GDM1 (cell line): ENCODE data around the gene RASSF8.
A peak's percentile ranks its signal among the peaks of the same experiment; 100 is the strongest.

Source experiments
- DNase-seq: peaks from one replicate; lab custom pipeline; 2025; lab: John Stamatoyannopoulos, UW

RASSF8 gene

DNA sequence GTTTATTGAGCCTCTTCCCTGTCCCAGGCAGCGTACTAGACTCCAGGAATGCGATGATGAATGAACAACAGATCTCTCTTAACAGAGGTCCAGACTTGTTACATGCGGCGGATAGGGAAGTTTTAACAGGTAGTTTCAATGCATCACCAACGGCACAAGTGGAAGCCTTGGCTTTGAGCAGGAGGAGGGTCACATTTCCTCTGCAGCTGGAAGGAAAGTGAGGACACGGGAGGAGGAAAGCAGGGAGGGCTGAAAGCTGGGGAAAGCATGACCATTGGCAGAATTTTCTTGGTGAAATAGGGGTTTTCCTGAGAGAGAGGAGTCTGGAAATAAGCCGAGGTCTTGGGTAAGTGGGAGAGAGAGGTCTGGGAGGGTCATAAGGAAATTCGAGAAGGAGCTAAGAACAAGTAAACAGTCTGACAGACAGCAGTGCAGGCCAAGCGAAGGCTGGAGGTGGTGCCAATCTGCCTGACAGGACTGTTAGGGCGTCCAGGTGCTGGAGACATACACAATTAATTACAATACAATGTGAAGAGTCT, 150.9 kb downstream of the RASSF8 start:
- DNase-seq = no peak

DNA sequence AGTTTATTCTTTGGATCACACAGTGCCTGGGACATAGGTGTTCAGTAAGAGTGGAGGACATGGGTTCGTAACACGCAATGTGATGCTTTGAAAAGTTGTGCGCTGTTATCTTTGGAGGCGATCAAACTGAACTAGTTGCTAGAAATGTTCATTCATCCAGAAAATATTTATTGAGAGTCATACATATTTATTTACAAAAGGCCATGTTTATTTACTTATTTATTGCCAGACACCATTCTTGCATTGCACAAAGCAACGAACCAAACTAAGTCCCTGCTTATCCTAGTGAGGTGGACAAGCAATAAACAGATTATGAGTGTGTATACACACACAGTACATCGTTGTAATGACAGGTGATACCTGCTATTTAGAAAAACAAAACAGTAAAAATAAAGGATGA, 153.8 kb downstream of the RASSF8 start:
- no peak for DNase-seq

DNA sequence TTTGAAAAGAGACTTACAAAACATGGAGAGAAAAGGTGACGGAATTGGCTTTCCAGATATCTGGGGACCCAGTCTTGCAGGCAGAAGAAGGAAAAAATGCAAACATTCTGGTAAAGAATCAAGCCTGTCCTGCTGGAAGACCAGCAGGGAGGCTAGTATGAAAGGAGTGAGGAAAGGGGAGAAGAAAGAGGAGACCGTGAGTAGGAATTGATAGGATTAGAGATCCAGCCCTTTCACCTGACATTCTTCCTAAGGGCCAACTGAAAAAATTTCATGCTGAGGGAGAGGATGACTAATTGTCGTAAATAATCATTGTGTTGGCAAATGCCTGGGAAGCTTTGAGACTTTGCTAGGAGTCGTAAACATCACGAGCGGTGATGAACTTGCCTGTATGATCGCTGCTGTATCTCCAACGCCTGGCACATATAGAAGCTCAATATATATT, 154.2 kb downstream of the RASSF8 start:
- no peak for DNase-seq

DNA sequence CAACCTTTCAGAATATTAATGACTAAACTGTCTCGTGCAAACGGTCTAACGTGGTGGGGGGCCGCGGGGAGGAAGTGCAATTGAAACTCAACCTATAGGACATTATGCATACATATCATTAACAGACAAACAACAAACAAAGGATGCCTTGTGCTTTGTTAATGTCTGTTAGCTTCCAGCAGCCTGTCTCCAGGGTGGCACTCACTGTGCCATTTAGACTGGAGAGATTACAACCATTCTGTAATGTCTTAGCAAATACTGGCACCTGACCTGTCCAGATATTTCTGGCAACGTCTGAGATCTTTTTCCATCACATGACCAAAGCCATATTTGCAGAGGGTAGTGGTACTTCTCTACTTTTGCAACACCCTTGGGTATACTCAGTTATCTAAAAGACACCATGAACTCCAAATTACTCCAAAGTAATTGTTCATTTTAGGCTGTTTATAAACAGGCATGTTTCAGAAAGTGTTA, 154.7 kb downstream of the RASSF8 start:
- DNase-seq = no peak

DNA sequence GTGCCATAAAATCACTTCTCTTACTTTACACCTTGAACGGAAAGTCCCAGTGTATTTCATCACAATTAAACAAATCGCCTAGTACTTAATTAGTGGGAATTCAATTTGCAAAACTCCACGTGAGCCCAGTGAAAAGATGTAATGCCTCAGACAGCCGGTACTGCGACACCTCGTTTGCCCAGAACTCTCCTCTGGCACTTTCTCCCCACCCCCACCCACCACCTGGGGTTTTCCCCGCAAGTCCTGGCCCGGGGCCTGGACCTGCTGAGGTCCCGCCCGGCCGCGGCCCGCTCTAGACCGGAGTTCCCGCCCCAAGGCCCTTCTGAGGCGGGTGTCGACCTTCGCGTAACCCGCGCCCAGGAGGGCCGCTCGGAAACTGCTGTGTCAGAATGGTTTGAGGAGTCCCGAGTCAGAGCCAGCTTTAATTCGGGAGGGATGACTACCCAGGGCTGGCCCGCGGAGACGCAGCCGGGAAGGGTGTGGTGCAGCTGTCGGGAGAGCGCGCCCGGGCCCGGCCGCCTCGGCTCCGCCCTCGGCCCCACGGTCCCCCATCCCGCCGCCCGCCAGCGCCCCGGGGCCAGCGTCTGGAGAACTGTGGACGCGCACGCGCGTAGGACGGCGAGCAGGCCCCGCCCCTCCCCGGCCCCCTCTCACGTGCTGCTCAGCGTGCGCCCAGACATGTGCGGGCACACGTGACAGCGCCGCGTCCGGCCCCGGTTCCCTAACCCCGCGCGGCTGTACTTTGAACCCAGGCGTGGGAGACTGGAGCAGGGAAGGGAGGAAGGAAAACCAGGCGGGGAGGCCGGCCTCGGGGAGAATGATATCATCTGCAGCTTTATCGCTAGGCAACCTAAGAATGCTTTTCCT, 155.6 kb downstream of the RASSF8 start:
- DNase-seq = peak; percentile 75

GRCh38 chr12:26114720-26115401, 156.4 kb downstream of the RASSF8 start:
- DNase-seq = no peak

- no peak for DNase-seq
These were observed 158.6 kb downstream of the RASSF8 start for GRCh38 chr12:26116829-26117715.

- no peak for DNase-seq
These were observed 159.8 kb downstream of the RASSF8 start for GRCh38 chr12:26118308-26118707.

- DNase-seq = peak; percentile 10
These were observed 161.0 kb downstream of the RASSF8 start for GRCh38 chr12:26119391-26119989.

- DNase-seq = no peak
These were observed 162.2 kb downstream of the RASSF8 start for GRCh38 chr12:26120561-26121274.

DNA sequence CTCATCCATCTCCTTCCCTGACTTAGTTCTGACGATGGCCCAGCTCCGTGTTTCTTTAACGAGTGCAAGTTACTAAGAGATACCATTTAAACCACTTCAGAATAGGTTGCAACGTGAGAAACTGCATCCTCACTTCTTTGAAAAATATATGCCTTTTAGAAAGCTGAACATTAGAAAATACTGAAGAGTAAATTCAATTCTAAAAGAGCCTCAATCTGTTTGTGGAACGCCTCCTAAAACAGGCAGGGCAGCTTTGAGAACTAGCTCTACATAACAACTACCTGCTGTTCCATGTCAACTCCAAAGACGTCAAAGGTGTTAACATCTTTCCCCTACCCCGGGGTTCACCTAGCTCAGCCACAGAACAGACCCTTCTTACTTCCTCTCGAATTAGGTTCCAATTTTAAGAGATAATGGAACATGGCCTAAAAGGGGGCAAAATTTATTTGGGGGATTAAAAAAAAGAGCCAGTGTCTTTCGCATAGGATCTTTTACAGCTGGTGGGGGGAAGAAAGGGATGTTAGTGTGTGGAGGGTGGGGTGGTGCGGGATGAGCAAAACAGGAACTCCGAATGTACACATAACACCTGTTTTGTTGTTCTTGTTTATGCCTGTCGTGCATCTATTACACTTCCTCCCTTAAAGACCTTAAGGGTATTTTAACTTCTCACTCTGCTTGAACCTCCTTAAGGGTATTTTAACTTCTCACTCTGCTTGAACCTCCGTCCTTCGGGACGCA, 163.0 kb downstream of the RASSF8 start:
- DNase-seq = no peak

- DNase-seq = peak; percentile 56
These were observed 163.7 kb downstream of the RASSF8 start for GRCh38 chr12:26122061-26122680.

DNA sequence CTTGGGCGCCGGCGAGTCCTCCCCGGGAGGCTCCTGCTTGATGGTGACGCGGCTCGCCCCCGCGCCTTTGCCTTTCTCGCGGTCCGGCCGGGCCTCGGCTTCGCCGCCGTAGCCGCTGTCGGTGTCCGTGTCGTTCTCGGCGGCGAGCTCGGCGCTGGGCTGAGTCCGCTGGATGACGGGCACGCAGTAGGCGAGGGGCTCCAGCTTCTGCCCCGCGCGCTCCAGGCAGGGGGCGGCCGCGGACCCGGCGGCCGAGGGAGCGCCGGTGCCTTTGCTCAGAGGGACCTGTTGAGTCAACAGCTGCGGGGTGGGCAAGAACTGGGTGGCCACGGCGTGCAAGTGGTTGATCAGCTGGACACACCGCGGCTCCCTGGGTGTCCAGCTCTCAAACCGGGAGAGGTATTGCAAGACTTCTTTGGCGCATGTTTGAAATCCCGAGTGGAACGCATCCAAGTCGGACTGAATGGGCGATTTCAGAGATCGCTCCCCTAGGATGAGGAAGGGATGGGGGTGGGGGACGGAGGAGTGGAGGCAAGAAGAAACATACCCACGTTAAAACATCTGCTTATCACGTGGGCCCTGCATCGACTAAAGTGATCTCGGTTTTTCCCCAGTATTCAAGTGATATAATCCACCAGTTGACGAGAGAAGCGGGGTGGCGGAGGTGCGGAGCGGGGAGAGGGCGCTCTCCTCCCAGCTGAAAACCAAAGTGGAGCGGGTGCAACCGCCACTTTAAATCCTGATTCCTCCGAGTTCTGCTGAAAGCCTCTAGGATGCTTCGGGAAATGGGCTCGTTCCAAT, 164.4 kb downstream of the RASSF8 start:
- peak; percentile 28 for DNase-seq

DNA sequence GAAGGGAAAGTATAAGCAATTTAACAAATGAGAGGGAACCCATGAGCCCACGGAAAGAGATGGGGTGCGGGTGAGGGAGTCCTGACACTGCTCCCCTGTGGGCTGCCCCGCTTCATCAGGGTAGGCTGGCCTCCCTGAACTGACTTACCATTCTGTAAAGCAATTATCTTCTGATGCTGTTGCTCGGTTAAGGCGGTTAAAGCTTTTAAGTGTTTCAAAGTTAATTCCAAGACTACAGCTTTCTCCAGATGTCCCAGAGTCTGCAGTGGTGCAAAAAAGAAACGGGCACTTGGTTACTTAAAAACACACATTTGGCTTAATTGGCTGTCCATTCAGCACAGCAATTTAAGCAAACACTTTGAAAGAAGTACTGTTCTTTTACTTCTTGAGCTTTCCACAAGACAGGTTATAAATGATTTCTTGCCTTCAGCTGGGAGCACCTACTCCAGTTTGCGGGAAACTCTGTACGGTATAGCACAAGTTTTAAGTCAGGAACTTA, 165.0 kb downstream of the RASSF8 start:
- no peak for DNase-seq

DNA sequence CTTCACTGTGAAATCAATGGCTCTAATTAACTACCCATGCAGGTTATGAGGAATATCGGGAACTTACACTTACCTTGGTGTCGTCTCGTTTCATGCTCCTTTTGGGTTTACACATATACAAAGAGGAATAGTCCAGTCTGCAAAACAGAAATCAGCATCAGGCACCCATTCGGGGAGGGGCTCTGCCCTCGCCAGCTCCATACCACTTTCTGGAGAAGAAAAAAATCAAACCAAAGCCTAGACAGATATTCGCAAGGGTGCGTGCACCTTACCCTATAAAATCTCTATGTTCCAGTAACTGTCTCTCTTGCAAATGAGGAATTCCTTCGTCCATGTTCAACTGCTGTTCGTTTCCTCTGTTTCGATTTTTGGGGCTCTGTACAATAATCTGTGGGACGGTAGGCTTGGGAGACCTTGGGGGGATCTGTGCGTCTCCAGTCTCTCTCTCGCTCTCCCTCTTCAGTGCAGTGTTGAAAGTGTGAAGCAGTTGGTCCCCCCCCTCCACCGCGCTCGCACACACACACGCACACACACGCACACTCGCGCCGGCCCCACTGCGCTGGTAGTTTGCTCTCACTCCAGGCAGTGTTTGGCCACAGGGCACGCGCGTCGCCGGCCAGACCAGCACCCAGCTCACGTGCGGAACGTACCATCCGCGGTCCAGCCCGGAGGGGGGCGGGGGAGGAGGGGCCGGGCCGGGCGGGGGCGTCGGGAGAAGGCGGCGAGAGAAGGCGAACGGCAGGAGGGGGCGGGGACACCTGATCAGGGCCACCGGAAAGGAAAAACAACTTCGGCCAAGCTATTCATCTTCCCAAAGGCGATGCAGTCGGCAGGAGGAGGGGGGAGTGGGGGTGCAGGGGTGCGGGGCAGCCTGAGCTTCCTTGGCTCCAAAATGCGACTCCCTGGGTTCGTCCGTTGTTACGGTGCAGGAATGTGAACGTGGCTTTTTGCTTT, 166.2 kb downstream of the RASSF8 start, which contains the start of gene BHLHE41:
TSS of gene BHLHE41 (minus strand) at position 592 of the 954 bp plus-strand sequence. CDS start at position 334, 258 bp downstream.
- DNase-seq = no peak

DNA sequence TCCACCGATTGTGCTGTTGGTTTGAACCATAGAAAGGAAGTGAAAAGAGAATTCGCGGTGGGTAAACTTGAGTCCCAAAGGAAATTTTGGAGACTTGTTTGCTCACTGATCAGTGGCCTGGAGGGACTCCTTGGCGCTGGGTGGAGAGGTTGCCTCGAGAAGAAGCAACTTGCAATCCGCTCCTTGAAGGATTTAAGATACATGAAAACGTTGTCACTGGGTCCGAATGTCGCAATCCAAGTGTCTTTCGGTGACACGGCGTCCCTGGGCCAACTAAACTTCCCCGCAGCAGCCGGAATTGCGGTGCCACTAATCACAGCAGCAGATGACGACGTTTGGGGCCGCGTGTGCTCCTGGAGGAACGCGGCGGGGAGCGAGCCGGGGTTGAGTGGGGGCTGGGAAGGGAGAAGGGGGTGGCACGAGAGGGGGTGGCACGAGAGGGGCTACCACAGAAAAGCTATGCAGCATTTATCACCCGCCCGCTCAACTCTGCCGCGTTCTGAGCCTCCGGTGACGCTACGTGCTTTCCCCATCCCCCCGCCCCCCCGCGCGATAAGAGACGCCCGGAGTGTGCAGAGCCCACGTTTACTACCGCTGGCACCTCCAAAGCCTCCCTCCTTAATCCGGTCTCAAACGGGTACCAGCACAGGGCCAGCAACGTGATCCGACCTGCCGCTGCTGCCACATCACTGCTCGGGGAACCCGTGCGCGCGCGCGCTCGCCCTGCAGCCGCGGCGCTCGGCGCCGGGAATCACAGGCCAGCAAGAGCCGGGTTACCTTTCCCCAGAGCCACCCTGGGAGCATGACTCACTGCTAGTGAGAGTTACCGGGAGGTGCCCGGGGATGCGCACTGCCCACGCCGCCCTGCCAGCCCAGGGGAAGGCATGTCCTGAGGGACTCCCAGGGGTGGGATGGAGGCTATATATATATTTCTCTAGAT, 167.2 kb downstream of the RASSF8 start:
- DNase-seq = no peak
